HTERT RPE-1 (cell line): Measurements from ENCODE around the gene CLSTN3.

ENCODE experiments used
- in situ Hi-C: fragments of 300-500 bp; cut with MboI; formaldehyde crosslinking; loops from 4 replicates; pipeline ENCODE4 v1.14.3; 2020; ENCODE audit warnings: low sequenced_read_pairs

The CLSTN3 gene

DNA sequence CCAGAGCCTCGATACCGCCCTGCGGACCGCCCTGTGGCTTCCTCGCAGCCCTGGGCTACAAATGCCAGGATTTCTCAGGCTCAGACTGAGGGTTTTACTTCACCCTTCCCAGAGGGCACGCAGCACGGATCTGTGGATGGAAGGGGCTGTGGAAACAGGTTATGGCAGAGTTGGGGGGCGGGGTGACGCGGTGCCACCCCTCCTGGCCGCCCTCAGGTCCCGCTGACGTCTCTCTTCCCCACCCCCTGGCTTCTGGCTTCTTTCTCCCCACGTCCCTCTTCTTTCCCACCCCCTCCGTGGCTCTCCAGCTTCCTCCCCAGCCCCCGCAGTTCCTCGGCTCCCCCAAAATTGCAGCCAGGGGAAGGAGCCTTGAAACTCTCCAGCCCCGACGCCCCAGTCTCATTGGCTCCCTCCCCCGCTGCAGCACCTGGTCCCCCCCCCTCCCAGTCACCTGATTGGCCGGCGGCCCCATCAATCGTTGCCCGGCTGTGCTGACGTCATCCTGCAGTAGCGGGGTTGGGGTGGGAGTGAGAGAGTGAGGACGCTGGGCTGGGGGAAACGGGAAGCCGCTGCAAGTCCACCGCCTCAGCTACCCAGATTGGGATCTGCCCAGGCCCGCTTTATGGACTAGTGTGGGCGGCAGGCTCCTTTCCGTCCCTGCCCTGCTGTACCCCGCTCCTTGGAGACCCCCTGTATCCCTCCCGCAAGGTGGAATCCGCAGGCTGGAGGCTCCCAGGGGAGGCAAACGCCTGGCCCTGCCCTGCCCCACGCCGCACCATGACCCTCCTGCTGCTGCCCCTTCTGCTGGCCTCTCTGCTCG lies at the start of gene CLSTN3:
TSS of gene CLSTN3 (plus strand) at position 500 of the 820 bp plus-strand sequence. CDS start at position 778, 278 bp downstream.
- in situ Hi-C loops: no loop called here

DNA sequence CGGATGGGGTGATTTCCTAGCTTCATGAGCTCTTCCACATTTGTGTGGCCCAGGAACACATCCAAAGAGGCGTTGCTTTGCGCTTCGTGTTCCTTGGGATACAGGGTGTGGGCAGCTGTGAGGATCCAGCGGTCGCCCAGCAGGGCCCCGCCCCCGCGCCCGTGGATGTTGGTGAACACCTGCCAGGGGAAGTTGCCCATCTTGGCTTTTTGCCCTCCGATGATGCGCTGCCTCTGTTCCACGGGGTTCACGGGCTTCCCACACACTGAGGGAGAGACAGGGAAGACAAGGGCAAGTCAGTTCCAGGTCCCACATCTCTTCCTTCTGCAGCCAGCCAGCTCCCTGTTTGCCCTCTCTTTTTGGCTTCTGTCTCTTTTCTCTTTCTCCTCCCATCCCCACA lies 49.1 kb upstream of the CLSTN3 start:
- in situ Hi-C loops: no loop called here

- in situ Hi-C loops: no loop called here
Measured at GRCh38 chr12:7083125-7083524, 47.0 kb upstream of the CLSTN3 start.

GRCh38 chr12:7089196-7089871 lies 40.8 kb upstream of the CLSTN3 start:
- in situ Hi-C loops: no loop called here

GRCh38 chr12:7090222-7090998 lies 39.8 kb upstream of the CLSTN3 start:
- in situ Hi-C loops: no loop called here

DNA sequence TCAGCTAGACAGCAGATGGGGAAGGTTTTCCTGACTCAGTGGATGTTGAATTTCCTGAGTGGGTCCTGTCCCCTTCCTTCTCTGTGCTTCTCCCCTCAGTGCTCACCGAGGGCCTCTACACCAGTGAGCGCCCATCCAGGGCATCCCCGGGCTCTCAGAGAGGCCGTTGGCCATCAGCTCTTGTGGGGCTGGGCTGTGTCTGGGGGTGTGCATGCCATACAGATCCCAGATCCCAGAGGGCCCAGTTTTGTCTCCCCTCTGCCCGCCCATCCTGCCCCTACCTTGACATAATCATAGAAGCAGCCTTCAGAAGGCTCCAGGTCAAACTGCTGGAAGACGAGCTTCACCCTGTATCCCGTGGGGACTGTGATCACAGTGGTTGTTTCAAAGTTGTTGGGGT lies 39.0 kb upstream of the CLSTN3 start:
- in situ Hi-C loops: no loop called here

DNA sequence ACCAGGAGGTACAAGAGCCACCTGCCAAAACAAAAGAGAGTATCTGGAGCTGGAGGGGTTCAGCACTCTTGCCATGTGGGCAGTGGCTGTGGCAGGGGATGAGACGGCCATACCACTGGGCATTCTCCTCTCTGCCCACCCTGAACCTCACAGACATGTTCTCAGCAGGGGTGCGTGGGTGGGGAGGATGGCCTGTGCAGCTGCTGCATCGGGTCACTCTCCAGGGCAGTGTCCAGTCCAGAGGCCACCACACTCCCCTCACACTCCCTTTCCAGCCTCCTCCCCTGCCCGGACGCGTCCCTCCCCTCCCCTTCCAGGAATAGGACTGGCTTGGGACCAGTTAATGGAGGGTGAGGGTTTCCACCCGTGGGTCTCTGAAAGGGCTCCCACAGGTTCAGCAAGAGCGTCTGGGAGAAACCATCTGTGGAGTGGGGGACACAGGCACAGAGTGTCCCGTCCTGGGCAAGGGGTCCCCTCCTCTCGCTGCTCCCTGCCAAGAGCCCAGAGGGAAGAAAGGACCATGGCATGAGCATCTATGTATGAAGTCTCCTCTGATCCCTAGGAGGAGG lies 38.4 kb upstream of the CLSTN3 start:
- in situ Hi-C loops: no loop called here

- in situ Hi-C loops: no loop called here
Measured at GRCh38 chr12:7092229-7092985, 37.8 kb upstream of the CLSTN3 start, which contains the start of gene C1R. C1R (minus strand) TSS chr12:7092445; CDS start chr12:7092388, 57 bp downstream.

- in situ Hi-C loops: no loop called here
Measured at GRCh38 chr12:7092986-7093460, 37.1 kb upstream of the CLSTN3 start.

- in situ Hi-C loops: no loop called here
Measured at GRCh38 chr12:7093486-7093885, 36.7 kb upstream of the CLSTN3 start.

DNA sequence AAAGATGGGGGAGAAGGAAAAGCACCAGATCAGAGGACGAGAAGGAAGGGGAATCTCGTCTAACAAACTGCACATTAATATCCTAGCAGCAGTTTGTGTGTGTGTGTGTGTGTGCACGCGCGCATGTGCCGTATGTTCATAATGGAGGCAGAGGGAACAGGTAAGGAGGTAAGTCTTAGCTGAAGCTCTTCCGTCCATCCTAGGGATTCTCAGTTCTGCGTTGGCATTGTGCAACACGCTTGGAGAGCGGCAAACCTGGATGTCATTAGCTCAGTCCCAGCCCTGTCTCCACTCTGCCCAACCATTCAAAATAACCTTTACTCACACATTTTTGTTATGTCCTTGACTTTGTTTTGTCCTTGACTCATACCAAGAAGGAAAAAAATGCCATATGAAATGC lies 36.3 kb upstream of the CLSTN3 start:
- in situ Hi-C loops: no loop called here

DNA sequence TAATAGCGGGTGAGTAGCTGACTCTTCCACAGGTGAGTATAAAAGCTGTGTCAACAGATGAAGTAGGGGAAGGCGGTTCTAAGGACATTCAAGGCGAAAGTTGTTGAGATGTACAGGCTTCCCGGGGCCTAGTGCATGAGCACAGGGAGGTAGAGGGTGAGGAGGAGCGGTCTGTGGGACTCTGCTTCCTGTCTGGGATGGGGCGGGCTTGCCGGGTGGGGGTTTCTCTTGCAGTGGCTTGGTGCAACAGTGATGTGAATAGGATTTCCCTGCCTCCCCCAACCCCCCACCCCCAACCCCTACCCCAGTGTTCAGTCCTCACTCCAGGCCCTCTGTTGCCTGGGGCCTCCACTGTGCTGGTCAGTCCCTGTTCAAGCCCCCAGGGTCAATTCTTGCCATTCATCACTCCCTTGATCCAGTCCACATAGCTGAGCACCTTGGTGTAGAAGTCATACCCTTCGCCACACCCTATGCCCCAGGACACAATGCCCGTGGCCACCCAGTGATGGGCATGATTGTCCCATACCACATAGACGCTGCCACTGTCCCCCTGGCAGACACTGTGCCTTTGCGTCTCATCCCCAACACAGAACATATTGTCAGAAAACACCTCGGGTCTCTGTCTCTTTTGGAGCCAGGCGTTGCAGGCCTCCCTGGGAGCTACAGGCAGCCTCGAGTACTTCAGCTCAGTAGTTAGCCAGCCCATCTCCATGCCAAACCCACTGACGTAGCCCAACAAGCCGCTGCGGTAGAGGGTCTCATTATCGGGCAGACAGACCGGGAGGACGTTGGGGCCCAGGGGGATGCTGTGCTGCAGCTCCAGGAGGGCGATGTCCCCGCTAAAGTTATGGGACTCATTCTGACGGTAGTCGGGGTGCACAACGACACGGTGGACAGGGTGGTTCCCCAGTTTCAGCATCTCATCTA lies 33.9 kb upstream of the CLSTN3 start:
- in situ Hi-C loops: no loop called here

DNA sequence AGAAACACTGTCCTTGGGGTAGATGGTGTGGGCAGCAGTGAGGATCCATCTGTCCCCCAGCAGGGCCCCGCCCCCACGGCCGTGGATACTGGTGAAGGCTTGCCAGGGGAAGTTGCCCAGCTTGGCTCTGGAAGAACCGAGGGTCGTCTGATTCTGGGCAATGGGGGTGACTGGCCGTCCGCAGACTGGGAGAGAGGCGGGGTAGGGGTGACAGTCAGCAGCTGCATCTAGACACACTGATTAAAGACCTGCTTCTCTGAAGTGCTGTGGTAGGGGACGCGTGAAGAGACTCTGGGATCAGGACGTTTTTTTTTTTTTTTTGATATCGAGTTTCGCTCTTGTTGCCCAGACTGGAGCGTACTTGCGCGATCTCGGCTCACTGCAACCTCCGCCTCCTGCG lies 33.2 kb upstream of the CLSTN3 start:
- in situ Hi-C loops: no loop called here

GRCh38 chr12:7099290-7099996 lies 30.7 kb upstream of the CLSTN3 start:
- in situ Hi-C loops: no loop called here

- in situ Hi-C loops: no loop called here
Measured at GRCh38 chr12:7100239-7100638, 29.9 kb upstream of the CLSTN3 start.

GRCh38 chr12:7101047-7101693 lies 29.0 kb upstream of the CLSTN3 start:
- in situ Hi-C loops: no loop called here

DNA sequence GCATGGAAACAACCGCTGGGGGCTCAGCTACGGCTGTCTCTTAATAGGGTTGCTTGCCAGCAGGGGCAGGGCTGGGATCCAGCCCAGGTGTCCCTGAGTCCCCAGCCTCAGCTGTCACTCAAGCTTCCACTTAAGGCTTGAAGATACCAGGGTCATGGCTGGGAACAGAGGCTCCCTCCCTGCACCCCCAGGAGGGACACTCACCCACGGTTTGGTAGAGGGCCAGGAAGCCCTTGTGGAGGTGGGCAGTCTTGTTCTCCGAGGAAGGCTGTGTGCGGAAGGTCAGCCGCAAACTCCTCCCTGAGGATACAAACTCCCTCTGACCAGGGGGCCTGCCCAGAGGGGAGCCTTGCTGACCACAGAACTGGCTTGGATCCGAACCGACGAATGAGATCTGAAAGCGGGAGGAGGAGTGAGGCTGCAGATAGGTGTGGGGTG lies 28.5 kb upstream of the CLSTN3 start:
- in situ Hi-C loops: no loop called here

- in situ Hi-C loops: no loop called here
Measured at GRCh38 chr12:7102582-7102981, 27.6 kb upstream of the CLSTN3 start.
